ENCODE data around the gene MANSC1. TPM values are rescaled to one million over a fixed set of nuclear protein-coding genes. Genes with fewer than 3 reads are reported as not detected.
A peak's percentile ranks its signal among the peaks of the same experiment; 100 is the strongest.

MANSC1 gene
- total and polyA plus RNA-seq, 5 donors: 8.1 to 19.0 (median 13.8) TPM

GRCh38 chr12:12286441-12286840, 63.6 kb downstream of the MANSC1 start:
- ATAC-seq: no peak
- intact Hi-C loops (cut with DNase I): no loop called here
- no peak overlapping the region for H3K27ac ChIP-seq (ENCODE audit: low read length)
- H3K4me3 ChIP-seq (ENCODE audit: low read length): no peak overlapping the region
- WGBS: 97% methylated on average over 5 of the region's 5 CpGs
- no peaks in the 10 kb centered on the region for H3K27me3 ChIP-seq (ENCODE audit: control insufficient read depth, insufficient read depth)
- H3K4me1 ChIP-seq (ENCODE audit: control insufficient read depth, insufficient read depth, low read length): no peaks in the 10 kb centered on the region
- no peak for DNase-seq
- H3K9me3 ChIP-seq (ENCODE audit: control insufficient read depth, low read length): no peaks in the 10 kb centered on the region

- peak in 1 of 2 donors; percentile 59 for ATAC-seq
- WGBS: 39% methylated on average over 7 of the region's 7 CpGs
- H3K9me3 ChIP-seq (ENCODE audit: control insufficient read depth, low read length): no peaks in the 10 kb centered on the region
- H3K4me3 ChIP-seq (ENCODE audit: low read length): no peak overlapping the region
- no peak overlapping the region for H3K27ac ChIP-seq (ENCODE audit: low read length)
- H3K4me1 ChIP-seq (ENCODE audit: control insufficient read depth, insufficient read depth, low read length): no peaks in the 10 kb centered on the region
- no peaks in the 10 kb centered on the region for H3K27me3 ChIP-seq (ENCODE audit: control insufficient read depth, insufficient read depth)
- DNase-seq: no peak
- intact Hi-C loops (cut with DNase I): no loop called here
Observed at GRCh38 chr12:12282761-12283425, 67.1 kb downstream of the MANSC1 start.

GRCh38 chr12:12282202-12282601, 67.8 kb downstream of the MANSC1 start:
- Histone ChIP-seq H3K27ac (ENCODE audit: low read length) (no peak overlapping the region), H3K27me3 (ENCODE audit: control insufficient read depth, insufficient read depth) (no peaks in the 10 kb centered on the region), H3K4me3 (ENCODE audit: low read length) (no peak overlapping the region), H3K4me1 (ENCODE audit: control insufficient read depth, insufficient read depth, low read length) (no peaks in the 10 kb centered on the region), H3K9me3 (ENCODE audit: control insufficient read depth, low read length) (no peaks in the 10 kb centered on the region)
- intact Hi-C loops (cut with DNase I): no loop called here
- WGBS: 76% methylated on average over 3 of the region's 3 CpGs
- ATAC-seq (no peak), DNase-seq (no peak)

GRCh38 chr12:12281134-12281533, 68.9 kb downstream of the MANSC1 start:
- H3K4me3 ChIP-seq (ENCODE audit: low read length): no peak overlapping the region
- no peak for DNase-seq
- H3K9me3 ChIP-seq (ENCODE audit: control insufficient read depth, low read length): no peaks in the 10 kb centered on the region
- intact Hi-C loops (cut with DNase I): no loop called here
- no peaks in the 10 kb centered on the region for H3K4me1 ChIP-seq (ENCODE audit: control insufficient read depth, insufficient read depth, low read length)
- no peak for ATAC-seq
- 96% methylated on average over 1 of the region's 1 CpG for WGBS
- H3K27me3 ChIP-seq (ENCODE audit: control insufficient read depth, insufficient read depth): no peaks in the 10 kb centered on the region
- H3K27ac ChIP-seq (ENCODE audit: low read length): no peak overlapping the region

- no peaks in the 10 kb centered on the region for H3K27me3 ChIP-seq (ENCODE audit: control insufficient read depth, insufficient read depth)
- ATAC-seq (no peak), DNase-seq (no peak)
- no peaks in the 10 kb centered on the region for H3K4me1 ChIP-seq (ENCODE audit: control insufficient read depth, insufficient read depth, low read length)
- intact Hi-C loops (cut with DNase I): no loop called here
- WGBS: 63% methylated on average over 4 of the region's 4 CpGs
- H3K9me3 ChIP-seq (ENCODE audit: control insufficient read depth, low read length): no peaks in the 10 kb centered on the region
- H3K27ac ChIP-seq (ENCODE audit: low read length): no peak overlapping the region
- no peak overlapping the region for H3K4me3 ChIP-seq (ENCODE audit: low read length)
Observed at GRCh38 chr12:12278899-12279298, 71.1 kb downstream of the MANSC1 start.

Other genes starting within 250 kb of the MANSC1 start
- 10 to 100 TPM; 18.3 to 23.9 (median 21.1) TPM for gene LRP6, start 83.2 kb downstream of the MANSC1 start, total RNA-seq
- gene LRP6, start 83.2 kb downstream of the MANSC1 start, polyA plus RNA-seq: 4.0 TPM
- 10 to 100 TPM in 2 of 4 donors, 1 to 10 TPM in 2; 8.0 to 10.9 (median 10.0) TPM for gene BORCS5, start 6.8 kb upstream of the MANSC1 start, total RNA-seq
- 6.3 TPM for gene BORCS5, start 6.8 kb upstream of the MANSC1 start, polyA plus RNA-seq
- gene DUSP16, start 212.6 kb upstream of the MANSC1 start, total RNA-seq: 10 to 100 TPM; 11.1 to 17.2 (median 14.3) TPM
- gene DUSP16, start 212.6 kb upstream of the MANSC1 start, polyA plus RNA-seq: 4.2 TPM

All from right cardiac atrium (tissue), 5 donors.